ENCODE results near the gene ZNF804A. TPM values are rescaled to one million over a fixed set of nuclear protein-coding genes. Genes with fewer than 3 reads are reported as not detected.

The ZNF804A gene
- total and polyA plus RNA-seq, 2 of the 8 experiments (the other 6 are each of a cell fraction or from before 2014, with no cell fraction given) = 0.02 TPM; not detected in 1

DNA sequence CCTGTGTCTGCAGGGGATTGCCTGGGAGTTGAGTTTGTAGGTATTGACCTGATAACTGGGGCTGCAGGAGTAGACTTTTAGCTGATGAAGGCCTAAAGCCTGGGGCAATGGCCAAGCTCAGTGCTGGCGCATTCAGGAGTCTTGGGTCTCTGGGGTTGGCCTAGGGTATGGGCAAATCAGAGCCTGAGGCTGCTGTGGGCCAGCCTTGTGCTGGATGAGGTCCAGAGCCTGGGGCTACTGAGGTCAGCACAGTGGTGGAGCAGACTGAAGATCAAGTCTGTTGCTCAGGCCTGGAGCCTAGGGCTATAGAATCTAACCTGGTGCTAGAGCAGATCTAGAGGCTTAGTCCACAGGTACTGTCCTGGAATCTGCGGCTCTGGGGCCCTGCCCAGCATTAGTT is 262.4 kb downstream of the ZNF804A start:
- Histone ChIP-seq H3K9me3 (ENCODE audit: insufficient read depth in 2 of 2, low read depth in 1 of 2, low read length in 1 of 2) (no peaks in the 10 kb centered on the region; a peak in 1 of 4 replicates), H3K36me3 (ENCODE audit: control insufficient read depth in 2 of 4, insufficient read depth in 4 of 4, low read length in 3 of 4) (no peaks in the 10 kb centered on the region), H2AK5ac (ENCODE audit: low read depth, low read length) (no peak overlapping the region), H3K18ac (ENCODE audit: extremely low read depth, low read length) (no peak overlapping the region), H4K91ac (replicated peaks; ENCODE audit: insufficient read length, low read length) (no peak overlapping the region), H3K4ac (replicated peaks; ENCODE audit: insufficient read length, low read depth, low read length) (no peak overlapping the region), H3K27ac (ENCODE audit: low read depth, low read length) (no peak overlapping the region), H2BK20ac (ENCODE audit: low read length) (no peak overlapping the region), H4K20me1 (replicated peaks in 1 of 2; ENCODE audit: control insufficient read depth in 1 of 2, insufficient read depth in 2 of 2, low read length in 2 of 2) (no peaks in the 10 kb centered on the region), H3K9ac (replicated peaks in 1 of 4; ENCODE audit: extremely low read depth in 1 of 4, low read depth in 3 of 4, low read length in 3 of 4) (no peak overlapping the region), H3K56ac (replicated peaks; ENCODE audit: insufficient read length, low read depth, low read length) (no peak overlapping the region), H3K23ac (ENCODE audit: insufficient read length) (no peak overlapping the region), H3K79me2 (ENCODE audit: control insufficient read depth in 1 of 2, insufficient read depth in 2 of 2, low read length in 2 of 2) (no peaks in the 10 kb centered on the region), H2BK120ac (replicated peaks; ENCODE audit: low read depth, low read length) (no peak overlapping the region), H2BK5ac (ENCODE audit: low read depth, low read length) (no peak overlapping the region), H3K4me1 (replicated peaks in 1 of 4; ENCODE audit: control insufficient read depth in 3 of 4, insufficient read depth in 4 of 4, low read length in 3 of 4) (no peaks in the 10 kb centered on the region), H2AFZ (ENCODE audit: low read length) (no peak overlapping the region), H2BK12ac (ENCODE audit: low read depth, low read length) (no peak overlapping the region), H3K79me1 (ENCODE audit: low read depth, low read length) (no peaks in the 10 kb centered on the region), H3K23me2 (ENCODE audit: low read depth, low read length) (no peaks in the 10 kb centered on the region), H2BK15ac (ENCODE audit: low read length) (no peak overlapping the region), H4K8ac (ENCODE audit: extremely low read depth, insufficient read depth, low read length) (no peak overlapping the region), H3K4me2 (ENCODE audit: insufficient read depth in 1 of 2, low read depth in 2 of 2, low read length in 2 of 2) (no peak overlapping the region), H3K4me3 (ENCODE audit: extremely low read depth in 1 of 4, insufficient read depth in 2 of 4, low read depth in 3 of 4, low read length in 4 of 4) (no peak overlapping the region), H3K27me3 (replicated peaks in 1 of 4; ENCODE audit: control insufficient read depth in 3 of 4, extremely low read depth in 1 of 4, insufficient read depth in 3 of 4, low read length in 3 of 4) (no peaks in the 10 kb centered on the region), H4K5ac (ENCODE audit: insufficient read length, low read depth, low read length) (no peak overlapping the region), H3K14ac (ENCODE audit: insufficient read length) (no peak overlapping the region)
- ChIA-PET POLR2A (ENCODE audit: partially characterized antibody) (no interaction called here), CTCF (ENCODE audit: partially characterized antibody) (no interaction called here)
- no peak for TF ChIP-seq BRCA1 (IDR thresholded peaks at IDR 0.05; ENCODE audit: low read depth, low read length)
- no peak for TF ChIP-seq KDM4A (IDR thresholded peaks at IDR 0.05; ENCODE audit: low read depth, low read length, severe bottlenecking)
- 100% methylated on average over 2 of the region's 2 CpGs; no CpG with 5 or more reads in 1 of the 2 experiments for WGBS, 2 experiments (ENCODE audit: extremely low coverage in 1 of 2, insufficient coverage in 1 of 2, insufficient read length in 1 of 2, insufficient replicate concordance in 2 of 2, low coverage in 1 of 2, low lambda C conversion rate in 2 of 2, missing lambda C conversion rate in 1 of 2)
- FAIRE-seq = no peak
- no peak for DNase-seq (ENCODE audit: low read depth in 1 of 2, low spot score in 2 of 2)

Data from H1 (cell line).